Measurements from ENCODE around the gene SGCA. TPM values are rescaled to one million over a fixed set of nuclear protein-coding genes. Genes with fewer than 3 reads are reported as not detected.

SGCA gene
- total RNA-seq, 1 donor from 2014 or later = 137 TPM

DNA sequence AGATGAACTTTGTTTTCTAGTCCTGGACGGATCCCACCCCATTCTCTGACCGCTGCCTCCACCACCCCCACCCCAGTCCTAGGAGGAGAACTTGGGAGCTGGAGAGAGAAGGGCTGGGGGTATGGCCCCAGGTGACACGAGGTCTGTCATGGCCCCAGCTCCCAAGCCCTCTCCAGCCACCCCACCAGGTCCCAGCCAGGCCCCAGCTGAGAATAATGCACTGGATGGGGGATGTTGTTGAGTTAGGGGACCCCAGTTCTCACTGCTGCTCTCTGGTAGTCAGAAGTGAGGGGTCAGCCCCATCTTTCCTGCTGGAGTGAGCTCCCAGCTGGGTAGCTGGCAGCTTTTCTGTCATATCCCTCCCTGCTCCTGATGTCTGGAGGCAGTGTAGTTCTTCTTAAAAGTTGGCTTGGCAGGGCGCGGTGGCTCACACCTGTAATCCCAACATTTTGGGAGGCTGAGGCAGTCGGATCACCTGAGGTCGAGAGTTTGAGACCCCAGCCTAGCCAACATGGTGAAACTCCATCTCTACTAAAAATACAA is 40.2 kb downstream of the SGCA start:
- no peaks in the 10 kb centered on the region for H3K36me3 ChIP-seq
- H3K4me3 ChIP-seq = no peak overlapping the region
- H3K4me1 ChIP-seq = peaks cover 48% of the 10 kb centered on the region
- DNase-seq = no peak
- peak overlapping the region; percentile 66 for H3K27ac ChIP-seq (replicated peaks)
- H3K27me3 ChIP-seq (ENCODE audit: low read depth) = peaks cover 96% of the 10 kb centered on the region
- intact Hi-C loops (cut with micrococcal nuclease) = no loop called here
- TF ChIP-seq, protein P1, sequence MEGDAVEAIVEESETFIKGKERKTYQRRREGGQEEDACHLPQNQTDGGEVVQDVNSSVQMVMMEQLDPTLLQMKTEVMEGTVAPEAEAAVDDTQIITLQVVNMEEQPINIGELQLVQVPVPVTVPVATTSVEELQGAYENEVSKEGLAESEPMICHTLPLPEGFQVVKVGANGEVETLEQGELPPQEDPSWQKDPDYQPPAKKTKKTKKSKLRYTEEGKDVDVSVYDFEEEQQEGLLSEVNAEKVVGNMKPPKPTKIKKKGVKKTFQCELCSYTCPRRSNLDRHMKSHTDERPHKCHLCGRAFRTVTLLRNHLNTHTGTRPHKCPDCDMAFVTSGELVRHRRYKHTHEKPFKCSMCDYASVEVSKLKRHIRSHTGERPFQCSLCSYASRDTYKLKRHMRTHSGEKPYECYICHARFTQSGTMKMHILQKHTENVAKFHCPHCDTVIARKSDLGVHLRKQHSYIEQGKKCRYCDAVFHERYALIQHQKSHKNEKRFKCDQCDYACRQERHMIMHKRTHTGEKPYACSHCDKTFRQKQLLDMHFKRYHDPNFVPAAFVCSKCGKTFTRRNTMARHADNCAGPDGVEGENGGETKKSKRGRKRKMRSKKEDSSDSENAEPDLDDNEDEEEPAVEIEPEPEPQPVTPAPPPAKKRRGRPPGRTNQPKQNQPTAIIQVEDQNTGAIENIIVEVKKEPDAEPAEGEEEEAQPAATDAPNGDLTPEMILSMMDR (IDR thresholded peaks at IDR 0.05; ENCODE audit: borderline replicate concordance) = no peak
- no peaks in the 10 kb centered on the region for H3K9me3 ChIP-seq (replicated peaks)

- DNase-seq = peak; percentile 57
- peaks cover 52% of the 10 kb centered on the region for H3K4me1 ChIP-seq
- no peaks in the 10 kb centered on the region for H3K9me3 ChIP-seq (replicated peaks)
- peaks cover 94% of the 10 kb centered on the region for H3K27me3 ChIP-seq (ENCODE audit: low read depth)
- intact Hi-C loops (cut with micrococcal nuclease) = no loop called here
- H3K36me3 ChIP-seq = no peaks in the 10 kb centered on the region
- H3K4me3 ChIP-seq = no peak overlapping the region
- TF ChIP-seq, protein P1 (IDR thresholded peaks at IDR 0.05; ENCODE audit: borderline replicate concordance) = no peak
- peak overlapping the region; percentile 30 for H3K27ac ChIP-seq (replicated peaks)
Observed at GRCh38 chr17:50206604-50207293, 40.9 kb downstream of the SGCA start.

DNA sequence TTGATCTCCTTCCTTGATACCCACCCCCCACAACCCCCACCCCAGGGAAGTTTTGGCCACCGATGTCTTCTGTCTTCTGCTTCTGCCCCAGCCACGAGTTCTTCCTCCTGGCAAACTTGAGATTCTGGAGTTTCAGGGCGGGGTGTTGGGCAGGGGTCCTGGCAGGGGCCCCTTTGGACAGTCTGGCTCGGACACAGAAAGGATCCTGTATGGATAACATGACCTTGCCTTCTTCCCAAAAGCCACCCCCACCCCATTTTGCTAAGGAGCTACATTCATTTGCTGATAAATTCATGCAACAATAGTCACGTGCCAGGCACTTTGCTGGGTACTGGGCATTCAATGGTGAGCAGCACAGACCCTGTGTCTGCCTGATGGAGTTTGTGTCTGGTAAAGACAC is 41.5 kb downstream of the SGCA start:
- intact Hi-C loops (cut with micrococcal nuclease) = no loop called here
- Histone ChIP-seq H3K4me1 (peaks cover 58% of the 10 kb centered on the region), H3K27ac (replicated peaks) (peak overlapping the region; percentile 30), H3K27me3 (ENCODE audit: low read depth) (peaks cover 88% of the 10 kb centered on the region), H3K9me3 (replicated peaks) (no peaks in the 10 kb centered on the region), H3K4me3 (no peak overlapping the region), H3K36me3 (no peaks in the 10 kb centered on the region)
- no peak for DNase-seq
- TF ChIP-seq, protein P1 (IDR thresholded peaks at IDR 0.05; ENCODE audit: borderline replicate concordance) = no peak

DNA sequence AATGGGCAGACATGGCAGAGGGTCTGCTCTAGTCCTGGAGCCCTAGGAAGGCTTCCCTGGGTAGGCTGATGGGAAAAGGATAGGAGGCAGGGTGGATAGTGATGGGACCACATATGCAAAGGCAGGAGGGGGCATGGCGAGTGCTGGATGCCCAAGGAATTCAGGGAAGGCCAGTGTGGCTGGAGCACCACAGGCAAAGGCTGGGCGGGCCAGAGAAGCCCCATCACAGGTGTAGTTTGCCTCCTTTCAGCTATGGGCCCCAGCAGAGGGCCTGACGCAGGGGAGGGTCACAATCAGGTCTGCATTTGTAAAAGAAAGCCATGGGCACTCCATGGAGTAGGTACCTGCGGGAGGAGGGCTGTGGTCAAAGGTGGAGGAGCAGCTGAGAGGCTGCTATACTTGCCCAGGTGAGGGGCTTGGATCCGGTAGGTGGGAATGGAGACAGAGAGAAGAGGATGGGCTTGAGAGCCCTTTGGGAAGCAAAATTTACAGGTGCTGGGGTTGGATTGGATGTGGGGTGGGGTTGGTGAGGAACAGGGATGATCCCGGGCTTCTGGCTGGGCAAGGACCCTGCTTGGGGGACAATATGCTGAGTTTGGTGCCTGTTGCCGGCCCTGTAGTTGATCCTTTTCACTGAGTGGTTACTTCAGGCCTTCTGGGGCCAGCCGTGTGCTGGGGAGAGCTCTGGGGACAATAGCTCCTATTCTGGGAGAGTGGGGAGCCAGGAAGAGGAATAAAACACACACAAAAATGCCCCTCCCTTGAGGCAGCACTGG is 42.2 kb downstream of the SGCA start:
- TF ChIP-seq, protein P1 (IDR thresholded peaks at IDR 0.05; ENCODE audit: borderline replicate concordance) = no peak
- H3K27me3 ChIP-seq (ENCODE audit: low read depth) = peaks cover 82% of the 10 kb centered on the region
- no peaks in the 10 kb centered on the region for H3K9me3 ChIP-seq (replicated peaks)
- no peak for DNase-seq
- H3K36me3 ChIP-seq = no peaks in the 10 kb centered on the region
- peaks cover 60% of the 10 kb centered on the region for H3K4me1 ChIP-seq
- H3K27ac ChIP-seq (replicated peaks) = peak overlapping the region; percentile 84
- intact Hi-C loops (cut with micrococcal nuclease) = no loop called here
- H3K4me3 ChIP-seq = no peak overlapping the region

DNA sequence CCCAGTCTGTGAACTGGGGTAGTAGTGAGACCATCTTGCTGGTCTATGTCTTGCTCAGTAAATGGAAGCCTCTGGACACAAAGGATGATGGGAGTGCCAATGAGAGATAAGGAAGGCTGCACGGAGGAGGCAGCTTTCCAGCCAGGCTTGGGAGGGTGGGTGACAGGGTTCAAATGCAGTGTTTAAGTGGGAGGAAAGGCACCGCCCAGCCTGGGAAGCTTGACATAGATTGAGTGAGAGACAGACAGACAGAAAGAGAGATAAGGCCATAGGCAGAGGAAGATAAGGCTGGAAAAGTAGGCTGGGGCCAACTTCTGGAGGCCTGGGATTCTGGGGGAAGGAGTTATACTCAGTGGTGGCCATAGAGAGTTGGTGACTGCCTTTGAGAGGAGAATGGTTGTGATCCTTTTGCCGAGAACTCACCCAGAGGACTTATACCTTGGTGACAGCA is 42.8 kb downstream of the SGCA start:
- Histone ChIP-seq H3K4me1 (peaks cover 60% of the 10 kb centered on the region), H3K27ac (replicated peaks) (peak overlapping the region; percentile 84)

More for the DNA sequence above, 42.8 kb downstream of the SGCA start:
- Histone ChIP-seq H3K27me3 (ENCODE audit: low read depth) (peaks cover 75% of the 10 kb centered on the region), H3K36me3 (no peaks in the 10 kb centered on the region), H3K9me3 (replicated peaks) (no peaks in the 10 kb centered on the region), H3K4me3 (no peak overlapping the region)
- TF ChIP-seq, protein P1 (IDR thresholded peaks at IDR 0.05; ENCODE audit: borderline replicate concordance) = no peak
- no peak for DNase-seq
- intact Hi-C loops (cut with micrococcal nuclease) = no loop called here
